HT1080 (cell line): Measurements from ENCODE around the gene BDNF. TPM values are rescaled to one million over a fixed set of nuclear protein-coding genes. Genes with fewer than 3 reads are reported as not detected.
A peak's percentile ranks its signal among the peaks of the same experiment; 100 is the strongest.

Experiments used
- DNase-seq: peaks from one replicate; pipeline ENCODE4 v3.0.0-alpha.2; 2015; ENCODE audit warnings: low read depth
- total RNA-seq: library from RNA; depleted of rRNA; stranded (reverse); fragments of >200 nt; shearing (Covaris generic); gene quantifications from 2 replicates; pipeline ENCODE4 v1.2.3, GENCODE V29; 2014

The BDNF gene
- total RNA-seq, 1 experiment from 2014 or later = 12.5 TPM

GRCh38 chr11:27626938-27627586 lies 73.2 kb downstream of the BDNF start:
- DNase-seq = no peak

DNA sequence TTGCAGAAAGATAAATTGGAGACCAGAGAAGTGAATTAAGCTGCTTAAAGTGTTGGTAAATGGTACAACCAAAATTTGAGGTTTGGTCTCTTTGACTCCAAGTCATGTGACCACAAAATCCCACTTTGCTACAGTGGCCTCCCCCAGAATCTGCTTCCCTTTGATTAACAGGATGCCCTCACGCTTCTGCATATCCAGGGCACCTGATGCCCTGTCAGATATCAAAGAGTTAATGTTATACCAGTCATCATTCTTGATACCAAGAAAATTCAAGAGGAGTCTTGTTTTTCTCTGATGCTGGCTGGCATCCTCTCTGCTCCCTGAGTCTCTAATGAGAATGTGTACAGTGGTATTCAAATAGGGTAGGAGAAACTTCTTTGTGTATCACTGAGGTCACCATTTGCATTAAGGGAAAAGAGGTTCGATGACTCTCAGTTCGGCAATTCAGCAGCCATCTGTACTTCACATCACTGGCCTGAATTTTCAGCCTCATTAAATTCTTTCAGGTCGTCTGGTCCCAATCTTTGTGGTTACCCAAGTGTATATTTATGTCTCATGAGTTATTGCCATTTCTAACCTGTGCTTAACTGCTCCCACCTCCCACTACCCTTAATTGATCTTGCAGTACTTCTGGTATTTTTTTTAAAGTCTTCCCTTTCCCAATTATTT lies 73.9 kb downstream of the BDNF start:
- DNase-seq = no peak

DNA sequence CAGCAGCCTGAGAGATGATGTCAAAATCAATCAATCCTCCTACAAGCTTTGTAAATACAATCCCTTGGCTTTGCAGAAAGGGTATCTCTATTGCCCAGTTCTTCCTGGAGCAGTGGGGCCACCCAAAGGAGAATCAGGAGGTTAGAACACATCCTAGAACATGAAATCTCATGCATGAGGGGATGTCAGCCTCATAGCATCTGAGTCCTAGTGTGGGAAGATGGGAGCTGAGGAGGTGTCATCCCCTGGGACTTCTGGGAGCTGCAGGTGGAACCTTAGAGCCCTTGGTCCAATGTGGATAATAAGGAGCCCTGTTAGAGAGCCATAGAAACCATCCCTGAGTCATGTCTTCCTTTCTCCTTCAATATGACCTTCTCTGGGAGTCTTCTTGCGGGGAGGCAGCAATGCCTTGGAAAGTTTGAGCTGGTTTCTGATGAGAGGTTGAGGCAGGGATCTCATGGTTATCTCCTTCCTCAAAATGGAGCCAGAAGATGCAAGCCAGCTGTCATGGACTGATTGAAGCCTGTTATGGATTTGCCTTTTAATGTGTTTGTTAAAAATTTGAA lies 74.8 kb downstream of the BDNF start:
- no peak for DNase-seq

DNA sequence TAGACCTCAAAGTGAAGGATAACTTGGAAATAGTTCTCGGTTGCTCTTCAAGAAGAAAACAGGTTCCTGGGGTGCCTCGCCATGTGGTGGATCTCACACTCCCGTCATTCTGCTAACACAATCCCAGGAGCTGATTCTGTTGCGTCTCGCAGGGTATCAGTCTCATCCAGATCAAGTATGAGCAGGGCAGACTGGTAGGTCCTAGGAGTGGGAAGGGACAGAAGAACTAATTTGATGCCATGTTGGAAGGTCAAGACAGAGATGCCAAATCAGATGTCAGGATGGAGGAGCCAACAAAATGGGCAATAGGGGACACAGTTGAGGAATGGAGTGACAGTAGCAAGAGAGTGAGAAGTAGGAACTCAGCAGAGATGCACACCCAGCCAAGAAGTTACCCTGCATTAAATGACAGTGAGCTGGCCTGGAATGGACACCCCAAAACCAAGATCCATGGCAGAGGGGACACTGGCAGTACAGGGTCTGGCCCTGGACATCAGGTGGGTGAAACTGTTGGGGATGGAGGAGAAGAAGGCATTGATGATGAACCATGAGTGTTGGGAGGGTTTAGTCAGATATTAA lies 76.2 kb downstream of the BDNF start:
- DNase-seq = no peak

DNA sequence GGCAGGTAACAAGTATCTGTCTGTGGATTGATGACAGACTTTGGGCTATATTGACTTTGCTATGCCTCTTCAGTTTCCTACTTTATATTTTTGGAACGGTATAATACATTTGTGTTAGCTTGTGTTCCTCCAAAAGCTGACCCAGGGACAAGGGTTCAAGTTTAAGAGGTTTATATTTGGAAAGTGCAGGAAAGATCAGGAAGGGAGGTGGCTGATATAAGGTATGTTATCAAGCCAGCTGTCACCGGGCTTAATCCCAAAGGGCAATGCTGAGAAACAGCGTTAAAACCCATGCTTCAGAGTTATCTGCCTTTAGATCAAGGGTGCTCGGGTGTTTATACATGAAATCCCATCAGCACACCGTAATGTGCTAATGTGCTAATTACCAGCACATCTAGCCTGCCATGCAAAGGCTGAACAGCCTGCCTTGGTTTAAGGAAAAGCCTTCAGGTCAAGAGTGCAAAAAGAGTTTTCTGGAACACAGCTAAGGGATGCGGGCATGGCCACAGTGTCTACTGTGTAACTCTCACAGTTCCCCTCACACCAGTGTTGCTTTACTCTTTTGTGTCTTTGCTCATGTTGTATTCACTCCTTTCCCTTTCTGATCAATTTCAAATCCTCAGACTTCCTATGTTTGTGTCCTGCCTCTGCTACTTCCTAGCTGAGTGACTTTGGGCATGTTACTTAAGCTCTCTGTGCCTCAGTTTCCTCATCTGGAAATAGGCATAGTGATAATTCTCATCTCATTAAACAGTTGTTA lies 77.5 kb downstream of the BDNF start:
- no peak for DNase-seq

GRCh38 chr11:27621405-27622161 lies 78.7 kb downstream of the BDNF start:
- DNase-seq = no peak

DNA sequence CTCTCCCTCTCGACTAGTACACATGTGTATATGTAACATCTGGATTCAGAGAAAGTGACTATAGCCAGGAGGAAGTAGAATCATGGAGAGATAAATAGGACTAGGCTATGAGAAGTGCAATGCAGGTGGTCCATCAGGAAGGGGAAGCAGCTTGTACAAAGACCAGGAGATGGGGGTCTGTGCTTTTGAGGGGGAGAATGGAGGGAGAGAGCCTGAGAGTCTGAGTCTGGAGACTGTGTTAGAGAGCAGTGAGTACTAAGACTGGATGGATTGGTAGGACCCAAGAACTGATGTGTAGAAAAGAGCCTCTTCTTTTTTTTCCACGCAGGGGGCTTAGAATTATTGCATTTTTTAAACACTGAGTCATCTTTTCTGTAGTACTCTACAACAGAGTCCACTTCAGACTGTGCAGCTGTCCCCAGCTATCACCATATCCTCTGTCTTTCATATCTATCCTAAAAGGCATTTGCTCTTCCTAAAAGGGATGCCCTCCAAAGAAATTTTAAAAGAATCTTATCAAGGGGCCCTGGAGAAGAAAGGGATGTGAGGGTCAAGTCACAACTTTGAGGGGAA lies 80.4 kb downstream of the BDNF start:
- peak; percentile 57 for DNase-seq

DNA sequence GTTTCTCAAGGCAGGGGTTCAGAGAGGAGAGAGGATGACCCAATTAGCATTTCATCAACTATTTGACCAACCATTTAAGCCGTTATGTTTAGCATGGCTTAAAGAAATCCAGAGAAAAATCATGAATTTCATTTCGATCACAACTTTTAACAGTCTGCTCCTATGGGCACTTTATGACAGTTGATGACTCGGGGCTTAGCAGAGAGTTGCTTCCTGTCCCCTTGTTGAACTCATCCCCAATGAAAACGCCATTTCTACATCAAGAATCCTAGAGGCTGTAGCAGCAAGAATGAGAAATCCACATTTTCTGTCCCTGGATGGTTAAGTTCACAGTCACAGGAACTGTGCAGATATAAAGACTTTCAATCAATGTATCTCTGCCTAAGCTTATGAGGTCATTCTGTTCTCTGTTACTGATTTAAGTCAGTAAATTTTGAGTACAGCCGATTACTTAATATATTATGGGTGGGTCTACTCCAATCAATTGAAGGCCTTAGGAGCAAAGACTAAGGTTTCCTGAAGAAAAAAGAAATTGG lies 81.1 kb downstream of the BDNF start:
- DNase-seq = peak; percentile 25

DNA sequence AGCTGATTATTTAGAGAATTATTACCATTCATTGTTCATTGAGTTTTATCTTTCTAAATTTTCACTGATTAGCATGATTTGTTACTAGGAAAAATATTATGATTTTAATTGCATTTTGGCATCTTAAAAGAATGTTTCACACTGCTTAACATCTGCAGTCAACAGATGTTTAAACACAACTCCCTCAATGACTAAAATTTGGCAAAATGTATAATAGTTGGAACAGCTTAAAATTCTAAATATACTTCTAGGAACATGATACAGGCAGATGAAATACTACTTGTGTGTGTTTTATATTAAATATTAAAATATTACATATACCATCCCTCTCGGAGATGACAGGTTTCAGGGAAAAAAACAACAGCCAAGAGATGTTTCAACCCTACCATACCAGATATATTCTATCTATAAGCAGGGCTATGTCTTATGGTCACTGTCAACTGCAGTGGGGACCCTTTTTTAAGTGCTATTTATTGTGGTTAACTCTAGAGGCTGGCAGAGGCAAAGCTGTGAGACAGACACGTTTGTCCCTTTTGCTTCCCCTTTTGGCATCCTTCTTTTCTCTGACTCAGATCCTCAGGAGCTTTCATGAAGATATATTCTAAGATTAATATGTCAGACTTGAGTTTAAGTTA lies 81.9 kb downstream of the BDNF start:
- peak; percentile 17 for DNase-seq

- no peak for DNase-seq
These were observed 83.5 kb downstream of the BDNF start for GRCh38 chr11:27616711-27617110.

DNA sequence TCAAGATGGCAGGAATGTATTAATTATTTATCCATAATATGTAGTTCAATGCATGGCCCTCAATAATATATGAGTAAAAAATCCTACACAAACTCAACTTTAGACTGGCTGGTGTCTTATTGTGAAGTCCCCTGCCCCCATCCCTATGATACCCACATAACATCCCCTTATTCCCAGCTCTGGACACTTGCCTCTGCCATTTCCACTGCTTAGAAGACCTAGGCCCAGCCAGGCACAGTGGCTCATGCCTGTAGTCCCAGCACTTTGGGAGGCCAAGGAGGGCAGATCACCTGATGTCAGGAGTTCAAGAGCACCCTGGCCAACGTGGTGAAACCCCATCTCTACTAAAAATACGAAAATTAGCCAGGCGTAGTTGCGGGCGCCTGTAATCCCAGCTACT lies 84.4 kb downstream of the BDNF start:
- DNase-seq = no peak

DNA sequence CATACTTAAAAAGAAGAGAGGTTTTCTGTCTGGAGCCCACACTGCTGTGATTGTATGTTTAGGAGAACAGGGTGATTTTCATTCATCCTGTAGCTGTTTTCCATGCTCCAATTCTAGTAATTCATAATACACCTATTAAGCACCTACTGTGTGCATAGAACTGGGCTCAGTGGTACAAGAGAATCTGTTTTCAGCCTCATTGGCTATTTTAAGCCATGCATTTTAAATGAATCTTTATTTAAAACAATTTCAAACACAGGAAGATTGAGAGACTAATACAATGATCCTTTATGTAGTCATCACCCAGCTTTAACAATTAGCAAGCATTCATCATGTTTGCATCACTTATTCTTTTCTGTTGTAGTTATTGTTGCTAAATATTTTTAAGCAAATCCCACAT lies 86.2 kb downstream of the BDNF start:
- no peak for DNase-seq

- no peak for DNase-seq
These were observed 87.0 kb downstream of the BDNF start for GRCh38 chr11:27612932-27613880.

- DNase-seq = no peak
These were observed 88.3 kb downstream of the BDNF start for GRCh38 chr11:27611947-27612455.

DNA sequence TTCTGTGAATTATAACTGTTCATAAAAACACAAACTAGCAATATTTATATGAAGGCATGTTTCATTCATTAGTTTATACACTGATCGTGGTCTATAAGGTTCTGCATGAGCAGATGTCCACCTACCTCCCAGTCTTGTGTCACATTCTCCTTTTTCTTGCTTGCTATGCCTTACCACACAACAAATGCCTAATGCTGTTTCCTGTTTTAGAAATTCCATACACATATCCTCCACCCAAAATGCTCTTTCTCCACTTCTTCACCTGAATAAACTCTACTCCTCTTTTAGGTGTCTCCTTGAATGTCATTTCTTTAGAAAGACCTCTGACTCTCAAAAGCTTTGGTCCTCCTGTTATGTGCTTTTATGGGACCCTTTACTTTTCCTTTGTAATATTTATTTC lies 88.9 kb downstream of the BDNF start:
- DNase-seq = no peak

- DNase-seq = no peak
These were observed 89.3 kb downstream of the BDNF start for GRCh38 chr11:27610946-27611345.

- DNase-seq = no peak
These were observed 90.0 kb downstream of the BDNF start for GRCh38 chr11:27610280-27610679.

DNA sequence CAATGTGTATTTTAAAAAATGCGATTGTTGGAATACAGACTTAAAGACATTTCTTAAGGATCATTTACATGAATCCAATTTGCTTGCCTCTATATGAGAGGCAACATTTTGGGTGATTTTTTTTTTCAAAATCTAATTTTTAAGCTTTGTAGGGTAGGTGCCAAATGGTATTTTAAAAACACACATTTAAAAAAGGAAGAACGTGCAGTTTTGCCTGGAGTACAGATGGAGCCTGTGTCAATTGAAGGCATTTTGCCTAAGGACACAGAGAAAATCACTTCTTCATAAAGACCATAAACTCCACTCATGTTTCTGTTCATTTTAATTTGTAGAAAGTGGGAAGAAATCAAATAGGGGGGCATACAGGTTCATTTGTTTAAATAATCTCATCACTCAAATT lies 91.3 kb downstream of the BDNF start:
- no peak for DNase-seq

- no peak for DNase-seq
These were observed 94.8 kb downstream of the BDNF start for GRCh38 chr11:27605422-27605821.
